OCI-LY7 (cell line): ENCODE measurements around the gene TRAF3.

Experiments
- CTCF ChIP-seq: fragments of 200-600 bp; sonication (generic); conservative IDR thresholded peaks from 2 replicates; pipeline ENCODE4 v1.5.1; 2014; ENCODE audit warnings: mild to moderate bottlenecking, antibody characterized with exemption, low read length, moderate library complexity, mixed read lengths
- EZH2phosphoT487 ChIP-seq: fragments of 200-600 bp; sonication (generic); IDR thresholded peaks from 2 replicates; pipeline ENCODE4 v1.6.1; 2018; ENCODE audit warnings: low read depth, borderline replicate concordance, mild to moderate bottlenecking, mixed run types, antibody characterized with exemption, low read length, moderate library complexity, mixed read lengths

GRCh38 chr14:102925646-102926045, 148.4 kb downstream of the TRAF3 start:
- TF ChIP-seq CTCF = no peak
- TF ChIP-seq EZH2phosphoT487 = no peak
